ENCODE data around the gene WNT8A.
A peak's percentile ranks its signal among the peaks of the same experiment; 100 is the strongest.
"Not testable (repeated sequence)": the region's sequence is repeated elsewhere in the genome, so short reads cannot be mapped to it uniquely, and the experiment has no call there.

WNT8A gene

GRCh38 chr5:138083702-138084101 lies at the start of gene WNT8A:
Gene WNT8A (plus strand): TSS chr5:138084033. CDS start chr5:138084128, 95 bp downstream.
- TF ChIP-seq CTCF (IDR thresholded peaks at IDR 0.05; ENCODE audit: control insufficient read depth, insufficient read depth, low read depth, low read length, missing control alignments): no peak
- no peak within 1 kb of the TSS for H3K4me3 ChIP-seq (ENCODE audit: control insufficient read depth, low read depth, low read length)
- DNase-seq (ENCODE audit: low read depth): no peak

GRCh38 chr5:138035605-138036537 lies 48.0 kb upstream of the WNT8A start:
- peak; percentile 79 for DNase-seq (ENCODE audit: low read depth)
- no peak overlapping the region for H3K4me3 ChIP-seq (ENCODE audit: control insufficient read depth, low read depth, low read length)
- TF ChIP-seq CTCF (IDR thresholded peaks at IDR 0.05; ENCODE audit: control insufficient read depth, insufficient read depth, low read depth, low read length, missing control alignments): peak; percentile 82

GRCh38 chr5:138037271-138037670 lies 46.6 kb upstream of the WNT8A start:
- no peak for DNase-seq (ENCODE audit: low read depth)
- no peak for TF ChIP-seq CTCF (IDR thresholded peaks at IDR 0.05; ENCODE audit: control insufficient read depth, insufficient read depth, low read depth, low read length, missing control alignments)
- no peak overlapping the region for H3K4me3 ChIP-seq (ENCODE audit: control insufficient read depth, low read depth, low read length)

GRCh38 chr5:138037907-138038633 lies 45.8 kb upstream of the WNT8A start:
- no peak for DNase-seq (ENCODE audit: low read depth)
- no peak overlapping the region for H3K4me3 ChIP-seq (ENCODE audit: control insufficient read depth, low read depth, low read length)
- no peak for TF ChIP-seq CTCF (IDR thresholded peaks at IDR 0.05; ENCODE audit: control insufficient read depth, insufficient read depth, low read depth, low read length, missing control alignments)

- TF ChIP-seq CTCF (IDR thresholded peaks at IDR 0.05; ENCODE audit: control insufficient read depth, insufficient read depth, low read depth, low read length, missing control alignments): no peak
- no peak overlapping the region for H3K4me3 ChIP-seq (ENCODE audit: control insufficient read depth, low read depth, low read length)
- no peak for DNase-seq (ENCODE audit: low read depth)
Measured at GRCh38 chr5:138038826-138039225, 45.0 kb upstream of the WNT8A start.

- not testable (repeated sequence) for H3K4me3 ChIP-seq (ENCODE audit: control insufficient read depth, low read depth, low read length); DNase-seq (ENCODE audit: low read depth)
Measured at GRCh38 chr5:138045283-138045682, 38.5 kb upstream of the WNT8A start.
